ENCODE measurements around the gene ARL13B. TPM values are rescaled to one million over a fixed set of nuclear protein-coding genes. Genes with fewer than 3 reads are reported as not detected.

ARL13B gene
- total RNA-seq, 4 donors from 2014 or later: 14.1 to 34.7 (median 24.6) TPM

DNA sequence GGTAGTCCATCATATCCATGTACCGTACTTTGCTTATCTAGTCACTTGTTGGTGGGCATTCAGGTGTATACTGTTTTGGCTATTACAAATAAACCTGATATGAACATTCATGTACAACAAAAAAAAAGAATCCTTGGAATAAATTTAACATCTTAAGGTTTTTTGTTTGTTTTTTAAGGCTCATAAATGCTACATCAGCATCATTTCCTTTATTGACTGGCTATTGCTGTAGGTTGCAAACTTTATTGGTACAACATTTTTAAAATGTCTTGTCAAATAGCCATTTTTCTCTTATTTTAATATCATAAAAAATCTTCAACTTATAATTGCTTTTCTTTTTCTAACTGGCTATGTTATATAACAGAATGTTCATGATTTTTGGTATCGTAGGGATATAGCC is 66.6 kb downstream of the ARL13B start:
- no peak overlapping the region for H3K4me3 ChIP-seq
- TF ChIP-seq POLR2A (IDR thresholded peaks at IDR 0.05) (no peak), EP300 (IDR thresholded peaks at IDR 0.05) (no peak)
- TF ChIP-seq, protein P1, sequence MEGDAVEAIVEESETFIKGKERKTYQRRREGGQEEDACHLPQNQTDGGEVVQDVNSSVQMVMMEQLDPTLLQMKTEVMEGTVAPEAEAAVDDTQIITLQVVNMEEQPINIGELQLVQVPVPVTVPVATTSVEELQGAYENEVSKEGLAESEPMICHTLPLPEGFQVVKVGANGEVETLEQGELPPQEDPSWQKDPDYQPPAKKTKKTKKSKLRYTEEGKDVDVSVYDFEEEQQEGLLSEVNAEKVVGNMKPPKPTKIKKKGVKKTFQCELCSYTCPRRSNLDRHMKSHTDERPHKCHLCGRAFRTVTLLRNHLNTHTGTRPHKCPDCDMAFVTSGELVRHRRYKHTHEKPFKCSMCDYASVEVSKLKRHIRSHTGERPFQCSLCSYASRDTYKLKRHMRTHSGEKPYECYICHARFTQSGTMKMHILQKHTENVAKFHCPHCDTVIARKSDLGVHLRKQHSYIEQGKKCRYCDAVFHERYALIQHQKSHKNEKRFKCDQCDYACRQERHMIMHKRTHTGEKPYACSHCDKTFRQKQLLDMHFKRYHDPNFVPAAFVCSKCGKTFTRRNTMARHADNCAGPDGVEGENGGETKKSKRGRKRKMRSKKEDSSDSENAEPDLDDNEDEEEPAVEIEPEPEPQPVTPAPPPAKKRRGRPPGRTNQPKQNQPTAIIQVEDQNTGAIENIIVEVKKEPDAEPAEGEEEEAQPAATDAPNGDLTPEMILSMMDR (IDR thresholded peaks at IDR 0.05): no peak
- H3K36me3 ChIP-seq: peaks cover 0 to 33% (median 9%) of the 10 kb centered on the region in 3 donors
- no peaks in the 10 kb centered on the region for H3K27me3 ChIP-seq
- peaks cover 0 to 7% (median 0%) of the 10 kb centered on the region in 4 donors for H3K9me3 ChIP-seq
- no peak for DNase-seq (ENCODE audit: low spot score in 2 of 2)
- 94 to 96% methylated on average over 2 of the region's 2 CpGs for WGBS, 2 donors
- no peak overlapping the region for H3K27ac ChIP-seq
- no peaks in the 10 kb centered on the region for H3K4me1 ChIP-seq

DNA sequence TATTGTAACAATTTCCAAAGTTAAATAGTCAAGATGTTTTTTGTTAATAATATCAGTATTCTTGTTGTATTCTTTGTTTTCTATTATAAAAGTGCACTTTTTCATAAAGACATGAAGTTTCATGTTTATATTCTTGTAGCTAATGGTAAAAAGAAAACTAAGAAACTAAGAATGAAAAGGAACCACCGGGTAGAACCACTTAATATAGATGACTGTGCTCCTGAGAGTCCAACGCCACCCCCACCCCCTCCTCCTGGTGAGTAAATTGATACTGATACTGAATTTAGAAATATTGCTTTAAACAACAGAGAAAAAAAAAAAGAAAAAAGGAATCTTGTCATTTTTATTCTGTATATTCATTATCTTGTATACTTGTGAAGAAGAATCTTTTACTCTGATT is 69.3 kb downstream of the ARL13B start:
- Histone ChIP-seq H3K27me3 (no peaks in the 10 kb centered on the region), H3K9me3 (peaks cover 0 to 2% (median 0%) of the 10 kb centered on the region in 4 donors), H3K36me3 (peaks cover 0 to 26% (median 4%) of the 10 kb centered on the region in 3 donors), H3K4me3 (no peak overlapping the region), H3K27ac (no peak overlapping the region), H3K4me1 (no peaks in the 10 kb centered on the region)
- 91 to 96% methylated on average over 2 of the region's 2 CpGs for WGBS, 2 donors
- TF ChIP-seq POLR2A (IDR thresholded peaks at IDR 0.05) (no peak), EP300 (IDR thresholded peaks at IDR 0.05) (no peak)
- TF ChIP-seq, protein P1 (IDR thresholded peaks at IDR 0.05): no peak
- no peak for DNase-seq (ENCODE audit: low spot score in 2 of 2)

DNA sequence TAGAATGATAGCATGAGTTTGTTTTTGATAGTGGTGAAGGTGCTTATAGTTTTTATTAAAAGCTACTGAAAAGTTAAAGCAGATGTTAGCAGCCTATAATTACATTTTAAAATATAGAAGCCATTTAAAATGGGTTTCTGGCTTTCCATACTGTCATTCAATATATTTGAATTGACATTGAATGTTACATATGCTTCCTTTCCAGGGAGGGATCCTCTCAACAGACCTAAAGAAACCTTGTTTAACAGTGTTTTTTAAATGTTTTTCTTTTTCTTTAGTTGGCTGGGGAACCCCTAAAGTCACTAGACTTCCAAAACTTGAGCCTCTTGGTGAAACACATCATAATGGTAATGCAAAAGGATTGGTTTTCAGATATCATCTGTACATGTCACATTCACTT is 70.6 kb downstream of the ARL13B start:
- Histone ChIP-seq H3K4me3 (no peak overlapping the region), H3K27me3 (no peaks in the 10 kb centered on the region)
- TF ChIP-seq, protein P1 (IDR thresholded peaks at IDR 0.05): no peak
- TF ChIP-seq EP300 (IDR thresholded peaks at IDR 0.05): no peak
- no peak for TF ChIP-seq POLR2A (IDR thresholded peaks at IDR 0.05)

DNA sequence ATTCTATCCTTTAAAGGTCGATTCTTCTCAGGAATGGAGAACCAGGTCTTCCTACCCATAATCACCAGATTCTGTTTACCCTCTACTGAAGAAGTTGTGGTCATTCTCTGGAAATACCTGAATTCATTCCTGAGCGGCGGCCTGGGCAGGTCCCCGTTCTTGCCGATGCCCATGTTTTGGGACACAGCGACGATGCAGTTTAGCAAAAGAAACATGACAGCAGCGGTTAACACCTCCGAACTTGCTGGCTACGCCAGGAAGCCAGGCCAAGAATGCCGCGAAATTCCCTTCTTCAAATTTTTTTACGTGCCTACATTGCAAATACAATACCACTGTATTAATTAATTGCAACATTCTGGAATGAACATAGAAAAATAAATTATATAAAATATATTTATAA is 81.3 kb downstream of the ARL13B start:
- no peak for DNase-seq (ENCODE audit: low spot score in 2 of 2)
- TF ChIP-seq, protein P1 (IDR thresholded peaks at IDR 0.05): no peak

More for the DNA sequence above, 70.6 kb downstream of the ARL13B start:
- H3K36me3 ChIP-seq: peaks cover 0 to 13% (median 0%) of the 10 kb centered on the region in 3 donors
- no peaks in the 10 kb centered on the region for H3K4me1 ChIP-seq
- no peaks in the 10 kb centered on the region for H3K9me3 ChIP-seq
- H3K27ac ChIP-seq: no peak overlapping the region
- no peak for DNase-seq (ENCODE audit: low spot score in 2 of 2)

DNA sequence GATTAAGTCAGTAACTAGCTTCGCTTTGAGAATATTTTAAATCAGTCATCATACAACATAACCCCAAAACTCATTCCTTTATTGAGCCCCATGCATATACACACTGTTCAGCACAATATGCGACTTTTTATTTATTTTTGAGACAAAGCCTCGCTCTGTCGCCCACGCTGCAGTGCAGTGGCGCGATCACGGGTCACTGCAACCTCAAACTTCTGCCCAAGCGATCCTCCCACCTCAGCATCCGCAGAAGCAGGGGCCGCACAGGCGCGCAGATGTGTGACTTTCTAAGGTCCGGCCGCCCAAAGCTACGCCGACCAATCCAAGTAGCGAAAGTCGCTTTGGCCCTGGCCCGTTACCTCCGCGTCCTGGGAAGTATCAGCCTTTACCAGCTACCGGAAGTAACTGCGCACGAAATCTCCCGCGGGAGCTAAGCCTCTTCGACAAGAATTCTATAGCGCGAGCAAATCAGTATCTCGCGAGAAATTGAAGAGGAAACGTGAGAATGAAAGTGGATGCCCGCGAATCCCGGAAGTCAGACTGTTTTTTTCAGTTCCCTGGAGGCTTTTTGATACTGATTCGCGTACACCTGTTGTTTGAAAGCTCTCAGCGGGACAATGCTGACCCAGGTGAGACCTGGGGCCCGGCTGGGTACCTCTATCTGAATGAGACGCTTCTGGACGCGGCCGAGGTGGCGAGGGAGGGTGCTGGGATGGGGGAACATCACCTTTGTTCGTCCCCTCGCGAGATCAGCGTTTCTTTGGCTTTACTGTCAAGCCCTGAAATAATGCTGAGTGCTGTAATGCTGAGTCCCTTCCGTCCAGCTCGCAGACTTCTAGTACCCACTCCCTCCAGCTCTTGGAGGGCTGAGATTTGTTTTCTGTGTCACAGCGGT is 82.8 kb downstream of the ARL13B start, which contains the start of the genes DHFR2 and NSUN3:
DHFR2 (minus strand) TSS at position 404 of the 892 bp plus-strand sequence. CDS start 1,405 bp downstream, outside the sequence.
NSUN3 (plus strand) TSS at position 549 of the 892 bp plus-strand sequence; CDS start at position 615, 66 bp downstream.
- no peaks in the 10 kb centered on the region for H3K27me3 ChIP-seq
- TF ChIP-seq EP300 (IDR thresholded peaks at IDR 0.05) (peak; percentile 39 to 86), POLR2A (IDR thresholded peaks at IDR 0.05) (peak in 1 of 2 donors; percentile 56)
- TF ChIP-seq, protein P1 (IDR thresholded peaks at IDR 0.05): peak in 1 of 5 experiments; percentile 18
- peak within 1 kb of the TSS; percentile 53 to 78 (median 68) for H3K4me3 ChIP-seq
- peaks cover 0 to 36% (median 0%) of the 10 kb centered on the region in 3 donors for H3K36me3 ChIP-seq
- no peaks in the 10 kb centered on the region for H3K9me3 ChIP-seq
- peak within 1 kb of the TSS; percentile 93 to 97 (median 96) for H3K27ac ChIP-seq
- 0% methylated on average over 52 of the region's 52 CpGs for WGBS, 2 donors
- H3K4me1 ChIP-seq: peaks cover 0 to 29% (median 14%) of the 10 kb centered on the region in 4 donors
- DNase-seq (ENCODE audit: low spot score in 2 of 2): peak; percentile 74 to 79

More for the DNA sequence above, 81.3 kb downstream of the ARL13B start:
- H3K36me3 ChIP-seq: peaks cover 0 to 28% (median 0%) of the 10 kb centered on the region in 3 donors
- H3K4me1 ChIP-seq: peaks cover 0 to 29% (median 14%) of the 10 kb centered on the region in 4 donors
- no peaks in the 10 kb centered on the region for H3K27me3 ChIP-seq
- no peaks in the 10 kb centered on the region for H3K9me3 ChIP-seq
- no peak overlapping the region for H3K4me3 ChIP-seq
- WGBS, 2 donors: 97% methylated on average over 13 of the region's 13 CpGs
- no peak overlapping the region for H3K27ac ChIP-seq
